ENCODE data around the gene ZNF646. TPM values are rescaled to one million over a fixed set of nuclear protein-coding genes. Genes with fewer than 3 reads are reported as not detected.
A peak's percentile ranks its signal among the peaks of the same experiment; 100 is the strongest.

ZNF646 gene
- total and polyA plus RNA-seq, 2 of the 13 experiments (the other 11 are each of a cell fraction or from before 2014, with no cell fraction given), result 3.4 to 10.9 TPM

DNA sequence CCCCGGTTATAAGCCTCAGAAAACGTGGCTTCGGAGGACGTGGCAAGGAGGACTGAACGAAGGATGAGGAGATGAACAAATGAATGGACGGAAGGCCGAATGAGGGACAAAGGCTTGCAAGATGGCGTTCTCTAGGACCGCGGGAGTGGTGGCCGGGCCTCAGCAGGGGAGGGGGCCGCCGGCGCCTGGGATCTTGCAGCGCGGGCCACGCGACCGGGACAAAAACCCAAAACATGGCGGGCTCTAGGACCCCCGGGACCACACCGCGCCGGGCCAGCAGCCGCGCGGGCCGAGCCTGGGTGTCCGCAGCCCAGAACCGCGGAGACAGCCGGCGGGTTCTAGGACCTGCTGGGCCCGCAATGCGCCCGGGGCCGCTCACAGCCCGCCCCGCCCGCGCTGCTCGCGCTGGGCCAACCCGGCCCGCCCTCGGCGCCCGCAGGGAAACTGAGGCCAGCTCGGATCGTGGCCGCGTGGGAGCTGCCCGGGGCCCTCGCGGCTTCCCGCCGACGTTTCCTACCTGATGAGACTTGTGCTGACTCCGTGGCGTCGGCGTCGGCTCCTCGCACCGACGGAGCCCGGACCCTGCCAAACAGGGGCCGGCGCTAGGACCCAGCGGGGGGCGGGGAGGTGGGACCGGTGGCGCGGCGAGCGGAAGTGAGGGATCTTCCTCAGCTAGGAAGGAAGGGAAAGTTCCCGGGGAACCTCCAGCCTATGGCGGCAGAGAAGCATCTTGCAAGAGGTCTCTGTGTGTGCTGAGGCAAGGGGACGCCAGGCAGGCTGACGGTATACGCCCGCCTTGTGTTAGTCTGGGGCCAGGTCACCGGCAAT lies 866 bp upstream of the ZNF646 start (continued):
- peak; percentile 47; the same call in 1 of the 2 replicates for TF ChIP-seq FOXK2 (IDR thresholded peaks at IDR 0.05)
- TF ChIP-seq PHF8 (CRISPR knock-in tag; IDR thresholded peaks at IDR 0.05), result peak; percentile 76; the same call in 1 of the 2 replicates
- no peak for TF ChIP-seq ZNF605 (CRISPR knock-in tag; IDR thresholded peaks at IDR 0.05)
- TF ChIP-seq, protein P1, sequence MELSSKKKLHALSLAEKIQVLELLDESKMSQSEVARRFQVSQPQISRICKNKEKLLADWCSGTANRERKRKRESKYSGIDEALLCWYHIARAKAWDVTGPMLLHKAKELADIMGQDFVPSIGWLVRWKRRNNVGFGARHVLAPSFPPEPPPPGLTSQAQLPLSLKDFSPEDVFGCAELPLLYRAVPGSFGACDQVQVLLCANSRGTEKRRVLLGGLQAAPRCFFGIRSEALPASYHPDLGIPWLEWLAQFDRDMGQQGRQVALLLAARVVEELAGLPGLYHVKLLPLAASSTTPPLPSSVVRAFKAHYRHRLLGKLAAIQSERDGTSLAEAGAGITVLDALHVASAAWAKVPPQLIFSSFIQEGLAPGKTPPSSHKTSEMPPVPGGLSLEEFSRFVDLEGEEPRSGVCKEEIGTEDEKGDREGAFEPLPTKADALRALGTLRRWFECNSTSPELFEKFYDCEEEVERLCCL (CRISPR knock-in tag; IDR thresholded peaks at IDR 0.05; ENCODE audit: borderline replicate concordance), result 0 out of 2 replicates have a peak, but pooled peaks have one; percentile 14
- peak; percentile 51; the same call in 1 of the 2 replicates for TF ChIP-seq CHD4 (IDR thresholded peaks at IDR 0.05; ENCODE audit: borderline replicate concordance, low read length)
- no peak; the same call in 1 of the 2 replicates for TF ChIP-seq ZNF224 (CRISPR knock-in tag; IDR thresholded peaks at IDR 0.05)
- TF ChIP-seq ZNF282 (IDR thresholded peaks at IDR 0.05; ENCODE audit: partially characterized antibody), result no peak
- no peak; the same call in 1 of the 2 replicates for TF ChIP-seq CBX5 (CRISPR knock-in tag; IDR thresholded peaks at IDR 0.05; ENCODE audit: borderline replicate concordance)
- TF ChIP-seq, protein P2, sequence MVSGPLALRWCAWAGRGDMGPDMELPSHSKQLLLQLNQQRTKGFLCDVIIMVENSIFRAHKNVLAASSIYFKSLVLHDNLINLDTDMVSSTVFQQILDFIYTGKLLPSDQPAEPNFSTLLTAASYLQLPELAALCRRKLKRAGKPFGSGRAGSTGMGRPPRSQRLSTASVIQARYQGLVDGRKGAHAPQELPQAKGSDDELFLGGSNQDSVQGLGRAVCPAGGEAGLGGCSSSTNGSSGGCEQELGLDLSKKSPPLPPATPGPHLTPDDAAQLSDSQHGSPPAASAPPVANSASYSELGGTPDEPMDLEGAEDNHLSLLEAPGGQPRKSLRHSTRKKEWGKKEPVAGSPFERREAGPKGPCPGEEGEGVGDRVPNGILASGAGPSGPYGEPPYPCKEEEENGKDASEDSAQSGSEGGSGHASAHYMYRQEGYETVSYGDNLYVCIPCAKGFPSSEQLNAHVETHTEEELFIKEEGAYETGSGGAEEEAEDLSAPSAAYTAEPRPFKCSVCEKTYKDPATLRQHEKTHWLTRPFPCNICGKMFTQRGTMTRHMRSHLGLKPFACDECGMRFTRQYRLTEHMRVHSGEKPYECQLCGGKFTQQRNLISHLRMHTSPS (CRISPR knock-in tag; IDR thresholded peaks at IDR 0.05; ENCODE audit: low read depth), result peak; percentile 13; the same call in 1 of the 2 replicates
- no peak for TF ChIP-seq ZNF101 (CRISPR knock-in tag; IDR thresholded peaks at IDR 0.05; ENCODE audit: borderline replicate concordance, low read depth)
- TF ChIP-seq, protein P3, sequence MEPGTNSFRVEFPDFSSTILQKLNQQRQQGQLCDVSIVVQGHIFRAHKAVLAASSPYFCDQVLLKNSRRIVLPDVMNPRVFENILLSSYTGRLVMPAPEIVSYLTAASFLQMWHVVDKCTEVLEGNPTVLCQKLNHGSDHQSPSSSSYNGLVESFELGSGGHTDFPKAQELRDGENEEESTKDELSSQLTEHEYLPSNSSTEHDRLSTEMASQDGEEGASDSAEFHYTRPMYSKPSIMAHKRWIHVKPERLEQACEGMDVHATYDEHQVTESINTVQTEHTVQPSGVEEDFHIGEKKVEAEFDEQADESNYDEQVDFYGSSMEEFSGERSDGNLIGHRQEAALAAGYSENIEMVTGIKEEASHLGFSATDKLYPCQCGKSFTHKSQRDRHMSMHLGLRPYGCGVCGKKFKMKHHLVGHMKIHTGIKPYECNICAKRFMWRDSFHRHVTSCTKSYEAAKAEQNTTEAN (CRISPR knock-in tag; conservative IDR thresholded peaks at IDR 0.05), result peak; percentile 79
- TF ChIP-seq ZNF629 (CRISPR knock-in tag; conservative IDR thresholded peaks at IDR 0.05), result peak; percentile 77
- TF ChIP-seq ISL2 (CRISPR knock-in tag; IDR thresholded peaks at IDR 0.05), result peak; percentile 80
- no peak for TF ChIP-seq ZNF703 (CRISPR knock-in tag; IDR thresholded peaks at IDR 0.05; ENCODE audit: borderline replicate concordance)
- TF ChIP-seq FOXC1 (CRISPR knock-in tag; IDR thresholded peaks at IDR 0.05; ENCODE audit: borderline replicate concordance), result peak; percentile 81; the same call in 1 of the 2 replicates
- peak; percentile 43; the same call in 1 of the 2 replicates for TF ChIP-seq KDM2A (CRISPR knock-in tag; IDR thresholded peaks at IDR 0.05; ENCODE audit: borderline replicate concordance, low read depth)
- peak; percentile 19 for TF ChIP-seq TBL1XR1 (IDR thresholded peaks at IDR 0.05; ENCODE audit: borderline replicate concordance, low read length, partially characterized antibody)
- peak; percentile 43; the same call in 1 of the 2 replicates for TF ChIP-seq ZMAT3 (CRISPR knock-in tag; conservative IDR thresholded peaks at IDR 0.05)
- no peak for TF ChIP-seq EEA1 (CRISPR knock-in tag; IDR thresholded peaks at IDR 0.05; ENCODE audit: borderline replicate concordance)
- TF ChIP-seq ZKSCAN1 (IDR thresholded peaks at IDR 0.05; ENCODE audit: low read length), result peak; percentile 12; the same call in 1 of the 2 replicates
- TF ChIP-seq TSC22D2 (CRISPR knock-in tag; IDR thresholded peaks at IDR 0.05; ENCODE audit: borderline replicate concordance), result 0 out of 2 replicates have a peak, but pooled peaks have one; percentile 18
- peak; percentile 63 for TF ChIP-seq POLR2AphosphoS5 (IDR thresholded peaks at IDR 0.05; ENCODE audit: low read depth, low read length)
- TF ChIP-seq MXD4 (CRISPR knock-in tag; IDR thresholded peaks at IDR 0.05), result peak; percentile 22; the same call in 1 of the 2 replicates
- peak; percentile 85 for TF ChIP-seq GABPB1 (CRISPR knock-in tag; IDR thresholded peaks at IDR 0.05)
- TF ChIP-seq KLF15 (CRISPR knock-in tag; IDR thresholded peaks at IDR 0.05; ENCODE audit: borderline replicate concordance), result peak; percentile 68; the same call in 1 of the 2 replicates
